Stimulated activated CD8-positive, alpha-beta memory T cell treated with anti-CD3 and anti-CD28 coated beads, Interleukin-15, amount 100 ng/mL, for 48 hours (primary cell): ENCODE measurements around the gene RFX8.
"Not testable (repeated sequence)": the region's sequence is repeated elsewhere in the genome, so short reads cannot be mapped to it uniquely, and the experiment has no call there.

Source experiments
- DNase-seq, 2 donors: peaks; one replicate each; pipeline ENCODE4 v3.0.0-alpha.2; 2020; ENCODE audit warnings: low read depth in 2 of 2

RFX8 gene

DNA sequence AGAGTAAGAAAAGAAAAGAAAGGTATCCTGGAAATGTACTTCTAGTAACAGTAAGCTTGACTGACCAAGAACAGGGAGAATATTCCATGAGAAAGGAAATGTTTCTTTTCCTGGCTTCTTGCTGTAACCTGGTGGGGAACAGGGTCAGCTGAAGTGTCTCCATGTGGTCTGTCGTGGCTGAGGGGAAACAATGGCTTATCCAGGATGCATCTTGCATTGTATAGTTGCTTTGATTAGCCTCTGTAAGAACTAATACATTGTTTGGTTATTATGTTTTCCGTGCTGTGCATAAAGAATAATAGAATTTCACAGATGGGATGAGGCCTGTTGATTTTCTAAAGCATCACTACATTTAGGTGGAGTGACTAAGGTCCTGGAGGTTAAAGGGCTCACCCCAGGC lies 92.5 kb downstream of the RFX8 start:
- no peak for DNase-seq

DNA sequence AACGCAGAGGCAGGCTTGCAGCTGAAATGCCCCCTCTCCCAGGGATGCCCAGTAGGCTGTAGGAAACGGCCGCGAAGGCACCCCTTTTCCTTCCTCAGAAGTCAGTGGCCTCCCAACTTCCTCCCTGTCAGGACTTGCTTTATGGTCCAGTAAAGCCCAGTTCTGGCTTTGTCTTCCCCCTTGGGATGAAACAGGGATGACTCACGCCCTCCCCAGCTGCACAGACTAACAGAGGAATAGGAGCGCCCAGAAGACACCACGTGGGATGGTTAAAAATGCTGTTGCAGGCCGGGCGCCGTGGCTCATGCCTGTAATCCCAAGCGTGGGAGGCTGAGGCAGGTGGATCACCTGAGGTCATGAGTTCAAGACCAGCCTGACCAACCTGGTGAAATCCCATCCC lies 94.5 kb downstream of the RFX8 start:
- DNase-seq: no peak

DNA sequence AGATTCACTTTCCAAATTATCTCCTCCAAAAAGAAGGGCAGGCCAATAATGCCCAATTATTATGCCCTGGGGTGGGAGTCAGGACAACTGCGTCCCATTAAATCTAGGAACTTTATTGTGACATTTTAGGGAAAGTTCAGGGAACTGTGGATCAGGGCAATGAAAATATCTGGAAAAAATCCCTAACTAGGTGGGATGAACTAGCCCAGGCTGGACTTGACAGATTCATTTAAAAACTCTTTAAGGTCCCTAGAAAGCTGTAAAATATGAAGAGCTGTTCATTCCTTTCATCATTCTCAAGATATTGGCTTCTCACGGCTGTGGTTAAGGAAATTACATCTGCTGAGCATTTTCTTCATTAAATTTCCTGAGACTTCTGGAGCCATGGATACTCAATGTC lies 95.8 kb downstream of the RFX8 start:
- DNase-seq: no peak

DNA sequence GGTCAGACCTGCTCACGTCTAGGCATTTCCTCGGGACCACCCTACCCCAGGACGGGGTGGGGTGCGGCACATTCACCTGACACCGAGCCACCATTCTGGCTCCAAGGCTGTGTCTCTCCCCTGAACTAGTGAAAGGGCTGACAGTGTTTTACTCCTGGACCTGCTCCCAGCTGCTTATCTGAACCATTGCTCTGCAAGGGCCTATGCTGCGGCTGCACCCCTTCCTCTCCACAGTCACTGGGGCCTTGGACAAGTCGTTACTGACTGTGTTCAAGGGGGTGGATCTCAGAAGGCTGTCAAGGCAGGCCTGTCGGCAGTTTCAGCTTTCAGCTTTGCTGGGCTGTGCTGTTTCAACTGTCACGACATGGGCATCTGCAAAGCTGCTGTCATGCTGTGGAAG lies 99.3 kb downstream of the RFX8 start:
- no peak for DNase-seq

DNA sequence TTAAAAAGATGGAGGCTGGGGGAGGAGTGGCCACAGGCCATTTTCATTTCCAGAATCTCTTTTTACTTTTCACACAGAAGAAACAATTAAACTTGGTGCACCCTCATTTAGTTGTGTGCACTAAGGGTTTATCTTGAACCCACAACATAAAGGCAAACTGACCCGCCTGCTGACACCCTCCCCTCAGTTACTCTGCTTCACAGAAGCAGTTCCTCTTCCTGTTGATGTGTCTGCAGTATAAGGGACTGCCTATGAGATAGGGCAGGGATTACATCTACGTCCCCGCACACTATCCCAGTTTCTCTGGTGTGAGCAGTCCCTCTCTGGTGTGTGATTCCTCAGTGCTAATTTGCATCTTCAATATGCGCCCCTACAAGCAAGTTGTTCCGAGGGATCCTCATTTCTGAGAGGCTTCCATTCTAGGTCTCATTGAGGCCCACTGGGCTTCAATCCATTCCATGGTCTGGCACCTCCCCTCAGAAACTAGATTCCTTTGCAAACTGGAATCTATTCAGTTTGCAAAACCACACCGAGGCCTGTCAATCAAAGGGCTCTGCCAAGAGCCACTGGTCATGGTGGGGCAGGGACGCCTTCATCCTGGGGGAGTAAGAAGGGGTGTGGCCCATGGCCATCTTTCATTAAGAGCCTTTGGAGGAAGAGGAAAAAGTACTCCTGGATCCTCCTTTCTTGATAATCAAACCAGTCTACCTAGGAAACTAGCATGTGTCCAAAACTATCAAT lies 99.9 kb downstream of the RFX8 start:
- DNase-seq: no peak

DNA sequence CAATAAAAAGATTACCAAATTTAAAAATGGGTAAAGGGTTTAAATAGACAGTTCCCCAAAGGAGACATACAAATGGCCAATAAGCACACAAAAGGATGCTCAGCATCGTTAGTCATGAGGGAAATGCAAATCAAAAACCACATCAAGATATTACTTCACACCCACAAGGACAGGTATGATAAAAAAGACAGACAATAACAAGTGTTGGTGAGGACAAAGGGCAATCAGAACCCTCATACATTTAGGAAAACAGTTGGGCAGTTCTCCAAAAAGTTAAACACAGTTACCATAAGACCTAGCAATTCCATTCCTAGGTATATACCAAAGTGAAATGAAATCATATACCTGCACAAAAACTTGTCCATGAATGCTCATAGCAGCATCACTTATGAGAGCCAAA lies 102.1 kb downstream of the RFX8 start:
- DNase-seq: no peak

DNA sequence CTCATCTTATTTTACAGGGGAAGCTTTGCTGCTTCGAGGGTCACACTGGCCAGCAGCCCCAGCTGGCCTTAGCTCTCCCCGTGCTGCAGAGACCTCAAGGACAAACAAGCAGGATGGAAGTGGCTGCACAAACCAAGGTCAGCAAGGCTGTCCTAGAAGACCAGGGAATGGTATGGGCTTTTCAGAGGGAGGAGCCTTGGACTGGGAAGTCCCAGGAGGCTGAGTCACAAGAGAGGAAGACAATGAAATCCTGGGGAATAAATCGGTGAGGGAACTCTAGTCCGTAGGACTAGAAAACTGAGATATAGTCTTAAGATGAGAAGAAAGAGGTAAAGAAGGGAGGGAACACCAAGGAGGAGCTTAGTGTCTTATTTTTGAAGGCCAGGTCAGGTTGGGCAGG lies 103.3 kb downstream of the RFX8 start:
- no peak for DNase-seq

DNA sequence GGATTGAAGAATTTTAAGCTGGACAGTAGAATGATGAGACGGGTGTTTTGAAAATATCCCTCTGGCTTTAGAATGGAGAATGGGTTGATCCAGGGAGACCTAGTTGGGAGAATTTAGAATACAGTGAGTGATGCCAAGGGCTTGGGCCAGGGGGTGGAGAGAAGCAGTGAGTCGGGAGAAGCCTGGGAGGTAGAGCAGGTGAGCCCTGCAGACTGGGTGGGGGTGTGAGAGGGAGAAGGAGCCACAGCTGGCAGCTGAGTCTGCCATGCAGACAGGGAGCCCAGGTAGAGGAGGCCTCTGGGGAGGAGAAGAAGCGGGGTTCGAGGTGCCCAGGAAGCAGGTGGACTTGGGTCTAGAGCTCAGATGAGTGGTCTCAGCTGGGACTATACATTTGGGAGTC lies 105.8 kb downstream of the RFX8 start:
- DNase-seq: no peak

DNA sequence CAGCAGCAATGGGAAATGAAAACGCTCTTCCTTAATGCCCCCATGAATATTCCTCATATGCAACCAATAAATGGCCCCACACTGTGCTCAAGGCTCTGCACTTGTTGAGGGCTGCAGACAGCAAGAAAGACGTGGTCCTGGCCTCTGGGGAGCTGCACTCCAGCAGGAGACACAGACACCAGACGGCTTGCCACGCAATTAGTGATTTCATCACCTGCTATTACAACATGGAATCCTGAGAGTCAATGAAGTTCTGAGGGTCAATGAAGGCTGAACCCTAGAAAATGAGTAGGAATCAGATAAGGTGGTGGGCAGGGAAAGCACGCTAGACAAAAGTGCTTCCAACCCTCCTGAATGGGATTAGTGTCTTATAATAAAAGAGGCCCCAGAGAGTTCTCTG lies 106.5 kb downstream of the RFX8 start:
- no peak for DNase-seq

DNA sequence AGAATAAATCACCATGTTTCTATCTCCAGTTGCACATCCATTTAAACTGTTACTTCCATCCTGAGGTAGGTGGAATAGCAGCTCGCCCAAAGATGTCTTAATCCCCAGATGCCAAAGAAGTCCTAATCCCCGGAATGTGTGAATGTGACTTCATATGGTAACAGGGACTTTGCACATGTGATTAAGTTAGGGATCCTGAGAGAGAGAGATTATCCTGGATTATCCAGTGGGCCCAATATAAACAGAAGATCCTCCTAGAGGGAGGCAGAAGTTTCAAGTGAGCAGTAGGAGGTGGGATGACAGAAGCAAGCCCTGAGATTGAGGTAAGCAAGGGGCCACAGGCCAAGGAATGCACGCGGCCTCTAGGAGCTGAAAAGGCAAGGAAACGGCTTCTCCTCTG lies 107.4 kb downstream of the RFX8 start:
- no peak for DNase-seq

DNA sequence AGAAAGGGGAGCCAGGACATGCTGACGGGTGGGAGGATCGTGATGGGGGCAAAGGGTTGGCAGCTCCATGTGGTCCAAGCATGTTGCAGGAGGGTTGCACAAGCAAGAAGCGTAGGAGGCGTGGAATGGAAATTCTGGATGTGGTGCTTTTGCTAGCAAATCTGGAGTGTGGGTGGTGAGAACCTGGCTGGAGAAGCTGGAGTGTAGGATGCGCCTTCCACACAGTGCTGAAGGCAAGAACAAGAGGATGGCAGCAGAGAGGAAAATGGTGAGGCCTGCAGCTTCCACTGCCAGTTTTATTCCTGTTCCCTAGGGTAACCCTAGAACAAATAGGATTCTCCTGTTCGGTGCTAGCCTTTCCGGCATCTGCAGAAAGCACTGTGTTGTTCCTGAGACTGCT lies 110.0 kb downstream of the RFX8 start:
- no peak for DNase-seq

DNA sequence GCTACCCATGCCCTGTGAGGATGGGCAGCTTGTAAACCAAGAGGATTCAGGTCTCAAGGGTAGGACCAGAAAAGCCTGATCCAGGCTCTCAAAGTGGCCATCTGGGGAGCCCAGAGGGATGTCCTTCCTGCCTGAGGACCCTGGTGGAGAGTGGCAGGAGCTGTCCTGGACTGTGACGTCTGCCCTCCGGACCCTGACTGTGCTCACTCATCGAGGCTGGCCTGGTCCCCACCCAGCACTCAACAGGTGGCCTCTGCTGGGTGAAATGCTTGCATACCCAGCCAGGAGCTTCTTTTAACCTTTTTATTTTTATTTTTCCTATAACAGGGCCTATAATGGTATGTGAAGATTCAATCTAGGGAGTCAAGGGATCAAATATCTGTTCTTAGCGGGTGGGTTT lies 112.1 kb downstream of the RFX8 start:
- no peak for DNase-seq

DNA sequence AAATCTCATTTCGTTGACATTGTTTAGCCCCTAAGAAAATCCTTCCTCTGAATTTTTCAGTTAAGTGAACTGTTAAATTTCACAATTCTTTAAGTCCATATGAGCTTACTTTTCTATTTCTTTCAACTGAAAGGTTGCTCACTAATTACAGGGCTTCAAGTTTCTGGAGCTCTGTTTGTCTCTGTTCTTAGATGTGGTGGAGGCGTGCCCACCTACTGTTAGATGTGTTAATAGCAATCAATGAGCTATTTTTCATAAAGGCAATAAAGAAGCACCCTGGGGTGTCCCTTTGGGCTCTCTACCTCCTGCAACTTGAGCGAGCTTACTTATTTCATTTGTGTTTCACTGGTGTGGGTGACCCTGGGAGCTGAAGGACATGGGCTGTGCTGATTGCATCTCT lies 112.6 kb downstream of the RFX8 start:
- DNase-seq: no peak

DNA sequence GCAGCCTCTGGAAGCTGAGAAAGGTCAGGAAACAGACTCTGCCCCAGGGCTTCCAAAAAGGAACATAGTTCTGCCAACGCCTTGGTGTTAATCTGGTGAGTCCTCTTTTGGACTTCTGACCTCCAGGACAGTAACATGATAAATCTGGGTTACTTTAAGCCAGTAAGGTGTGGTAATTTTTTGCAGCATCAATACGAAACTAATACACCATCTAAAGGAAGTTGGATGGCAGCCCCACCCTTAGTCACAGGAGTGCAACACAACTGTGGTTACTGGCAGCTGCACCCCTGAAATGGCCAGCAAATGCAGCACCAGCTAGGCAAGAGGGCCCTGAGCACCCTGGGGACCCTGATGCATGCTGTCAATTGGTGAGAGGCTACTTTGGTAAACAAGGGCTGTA lies 113.4 kb downstream of the RFX8 start:
- DNase-seq: no peak

DNA sequence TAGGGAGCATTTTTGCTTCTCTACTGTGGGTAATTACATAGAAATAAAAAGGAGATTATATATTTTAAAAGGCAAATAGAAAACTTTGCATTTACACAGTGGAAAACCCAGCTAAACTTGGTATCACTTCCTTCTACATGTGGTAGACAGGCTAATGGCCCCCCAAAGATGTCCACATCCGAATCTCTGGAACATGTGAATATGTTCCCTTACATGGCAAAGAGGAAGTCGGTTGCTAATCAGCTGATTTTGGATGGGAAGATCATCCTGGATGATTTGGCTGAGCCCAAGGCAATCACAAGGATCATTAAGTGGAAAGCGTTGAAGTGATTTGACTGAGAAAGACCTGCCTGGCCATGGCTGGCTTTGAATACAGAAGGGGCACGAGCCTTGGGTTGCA lies 113.8 kb downstream of the RFX8 start:
- no peak for DNase-seq

DNA sequence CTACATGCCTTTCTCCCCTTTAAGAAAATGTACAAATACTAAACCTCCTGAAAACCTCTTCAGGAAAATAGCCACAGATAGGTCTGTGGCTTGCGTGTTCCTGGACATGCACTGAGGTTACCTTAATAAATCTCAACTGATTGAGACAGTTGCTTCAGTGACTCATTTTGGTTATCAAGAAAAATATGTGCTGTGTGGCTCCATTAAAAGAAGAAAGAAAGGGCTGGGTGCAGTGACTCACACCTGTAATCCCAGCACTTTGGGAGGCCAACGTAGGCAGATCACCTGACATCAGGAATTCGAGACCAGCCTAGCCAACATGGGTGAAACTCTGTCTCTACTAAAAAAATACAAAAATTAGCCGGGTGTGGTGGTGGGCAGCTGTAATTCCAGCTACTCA lies 114.7 kb downstream of the RFX8 start:
- DNase-seq: no peak

DNA sequence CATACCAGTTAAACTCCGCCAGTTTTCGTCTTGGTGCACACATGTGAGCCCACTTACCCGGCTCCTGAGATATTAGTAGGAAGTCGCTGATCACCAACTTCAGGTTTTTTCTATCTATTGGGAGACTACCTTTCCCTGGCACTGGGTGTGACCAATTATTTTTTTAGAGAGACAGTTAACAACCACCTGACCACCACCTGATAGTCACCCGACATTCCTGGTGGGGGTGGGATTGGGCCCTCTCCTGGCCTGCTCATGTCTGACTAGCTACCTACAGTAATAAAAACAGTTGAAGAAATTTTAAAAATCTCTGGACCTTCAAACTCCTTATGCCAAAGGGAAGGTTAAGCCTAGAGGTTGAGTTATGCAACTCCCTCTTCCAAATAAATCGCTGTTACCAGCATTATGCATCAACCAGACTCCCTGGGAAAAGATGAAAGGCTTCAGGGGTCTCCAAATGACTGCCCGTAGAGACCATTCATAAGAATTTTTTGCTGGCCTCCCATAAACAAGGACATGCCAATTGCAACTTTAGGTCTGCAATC lies 115.4 kb downstream of the RFX8 start:
- DNase-seq: no peak

DNA sequence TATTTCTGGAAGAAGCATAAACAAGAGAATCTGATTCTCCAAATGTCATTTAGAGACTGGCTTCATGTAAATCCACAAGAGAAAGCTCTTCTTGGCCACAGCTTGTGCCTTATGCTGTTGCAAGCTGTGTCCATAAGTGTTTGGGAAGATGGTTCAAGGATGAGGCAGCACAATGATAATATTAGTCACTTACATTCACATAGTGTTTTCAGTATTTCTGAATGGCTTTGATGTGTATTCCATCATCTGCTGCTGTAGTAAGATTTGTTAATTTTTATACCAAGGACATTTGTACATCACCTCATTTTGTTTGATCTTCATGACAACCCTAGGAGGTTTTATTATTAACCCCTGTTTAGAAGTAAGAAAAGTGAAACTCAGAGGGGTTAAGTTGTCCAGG lies 117.5 kb downstream of the RFX8 start:
- DNase-seq: no peak

DNA sequence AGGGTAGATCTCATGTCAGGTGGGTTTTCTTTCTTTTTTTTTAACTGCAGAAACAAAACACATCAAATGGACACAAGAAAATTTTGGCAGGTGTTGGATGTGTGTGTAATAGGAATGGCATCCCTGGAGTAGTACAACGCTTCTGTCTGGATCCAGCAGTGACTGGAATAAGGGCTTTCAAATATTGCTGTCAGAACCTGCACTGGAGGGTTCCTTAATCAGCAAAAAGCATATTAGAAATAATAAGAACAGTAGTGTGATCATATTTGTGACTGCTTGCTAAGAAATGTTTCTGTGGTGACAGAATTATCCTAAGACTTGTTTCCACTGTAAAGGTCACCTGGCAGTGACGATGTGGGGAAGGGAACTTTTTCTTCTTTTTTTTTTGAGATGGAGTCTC lies 118.4 kb downstream of the RFX8 start:
- DNase-seq: no peak

DNA sequence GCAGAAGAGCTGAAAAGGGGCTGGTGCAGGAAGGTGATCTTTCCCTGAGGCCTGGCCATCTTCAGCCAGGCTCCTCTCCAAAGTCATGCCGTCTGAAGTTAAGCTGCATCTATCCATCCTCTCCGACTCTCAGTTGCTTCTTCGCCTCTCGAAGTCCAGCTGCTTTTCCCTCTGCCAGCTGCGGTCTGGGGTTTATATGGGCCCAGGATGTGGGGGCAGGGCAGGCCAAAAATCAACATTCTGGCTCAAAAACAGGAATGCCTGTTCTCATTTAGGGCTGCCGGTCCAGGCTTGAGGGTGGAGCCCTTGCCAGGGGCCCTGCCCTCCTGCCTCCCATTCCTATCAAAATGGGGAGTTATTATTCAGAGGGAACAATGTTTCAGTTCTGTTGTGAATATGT lies 118.9 kb downstream of the RFX8 start:
- DNase-seq: no peak

DNA sequence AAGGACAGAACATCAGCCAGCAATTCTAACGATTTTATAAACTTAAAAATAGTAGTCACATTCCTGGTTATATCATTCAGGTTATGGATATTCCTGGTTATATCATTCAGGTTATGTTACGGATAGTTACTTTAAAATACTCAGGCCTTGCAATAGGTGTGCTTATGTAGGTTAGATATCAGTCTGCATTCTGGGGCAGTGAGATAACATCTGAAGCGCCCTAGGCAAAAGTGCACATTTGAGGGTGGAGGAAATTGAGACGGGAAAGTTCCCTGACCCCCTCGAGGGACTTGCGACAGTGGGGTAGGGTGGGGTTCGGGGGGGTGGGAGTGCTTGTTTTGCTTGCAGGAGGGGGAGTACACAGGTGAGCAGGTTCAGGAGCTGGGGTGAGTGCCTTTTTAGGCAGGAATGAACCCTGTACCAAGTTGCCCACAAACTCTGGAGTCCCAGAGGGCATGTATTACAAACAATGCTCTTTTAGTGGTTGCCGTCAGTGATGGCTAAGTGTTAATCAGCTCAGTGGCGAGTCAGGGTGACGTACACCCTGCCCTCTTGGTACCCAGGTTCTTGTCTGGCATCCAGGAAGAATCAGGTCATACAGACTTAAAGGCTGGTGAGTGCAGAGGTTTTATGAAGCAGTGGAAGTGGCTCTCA lies 119.4 kb downstream of the RFX8 start:
- DNase-seq: no peak

DNA sequence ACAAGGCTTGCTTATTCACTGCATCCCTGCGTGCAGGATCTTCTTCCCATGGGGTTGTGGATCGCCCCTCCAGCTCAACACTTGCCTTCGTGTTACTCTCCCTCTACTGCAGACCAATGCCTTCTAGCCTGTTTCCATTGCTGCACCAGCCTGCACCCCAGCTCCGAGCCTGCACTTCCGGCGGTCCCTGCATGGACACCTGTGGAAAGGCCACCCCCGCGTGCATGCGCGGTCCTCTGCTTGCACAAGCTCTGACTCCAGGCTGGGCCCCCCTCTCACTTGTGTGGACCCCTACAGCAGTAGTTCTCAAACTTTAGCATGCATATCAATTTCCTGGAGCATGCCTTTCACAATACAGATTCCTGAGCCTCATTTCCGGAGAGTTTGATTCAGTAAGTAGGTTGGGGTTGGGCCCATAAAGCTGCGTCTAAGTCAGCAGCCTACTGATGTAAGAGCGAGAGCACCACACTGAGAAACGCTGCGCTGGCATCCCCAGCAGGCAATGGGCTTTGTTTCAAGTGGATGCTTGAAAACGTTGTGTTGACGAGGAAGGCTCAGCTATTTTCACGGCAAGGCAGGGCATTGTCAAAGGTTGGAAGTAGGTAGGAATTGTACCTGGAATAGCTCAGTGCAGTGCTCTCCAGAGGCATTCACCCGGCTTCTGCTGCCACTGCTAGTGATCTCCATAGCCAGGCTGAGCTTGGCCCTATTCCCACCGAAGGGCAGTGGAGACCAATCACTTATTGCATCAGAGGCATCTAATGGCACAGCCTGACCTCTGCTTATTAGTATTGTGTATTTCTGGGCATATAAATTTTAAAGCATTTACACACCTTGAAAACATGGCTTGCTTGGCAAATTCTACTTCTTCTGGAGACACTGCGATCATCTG lies 120.2 kb downstream of the RFX8 start:
- no peak for DNase-seq

DNA sequence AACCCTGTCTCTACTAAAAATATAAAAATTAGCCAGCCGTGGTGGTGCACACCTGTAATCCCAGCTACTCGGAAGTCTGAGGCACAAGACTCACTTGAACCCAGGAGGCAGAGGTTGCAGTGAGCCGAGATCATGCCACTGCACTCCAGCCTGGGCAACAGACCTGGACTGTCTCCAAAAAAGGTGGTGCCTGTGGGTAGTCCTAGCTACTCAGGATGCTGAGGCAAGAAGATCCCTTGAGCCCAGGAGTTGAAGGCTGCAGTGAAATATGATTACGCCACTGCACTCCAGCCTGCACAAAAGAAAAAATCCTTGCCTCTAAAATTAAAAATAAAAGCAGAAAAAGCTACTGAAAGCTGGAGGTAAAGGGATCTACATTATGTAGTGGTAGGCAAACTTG lies 122.3 kb downstream of the RFX8 start:
- DNase-seq: not testable (repeated sequence)
